Right hindlimb (tissue), 1 donor: Measurements from ENCODE around the gene DMTF1.
"Not testable (repeated sequence)": the region's sequence is repeated elsewhere in the genome, so short reads cannot be mapped to it uniquely, and the experiment has no call there.

Experiments used
- DNase-seq: peaks from one replicate; pipeline ENCODE4 v3.0.0-alpha.2; 2018

DMTF1 gene, protein sequence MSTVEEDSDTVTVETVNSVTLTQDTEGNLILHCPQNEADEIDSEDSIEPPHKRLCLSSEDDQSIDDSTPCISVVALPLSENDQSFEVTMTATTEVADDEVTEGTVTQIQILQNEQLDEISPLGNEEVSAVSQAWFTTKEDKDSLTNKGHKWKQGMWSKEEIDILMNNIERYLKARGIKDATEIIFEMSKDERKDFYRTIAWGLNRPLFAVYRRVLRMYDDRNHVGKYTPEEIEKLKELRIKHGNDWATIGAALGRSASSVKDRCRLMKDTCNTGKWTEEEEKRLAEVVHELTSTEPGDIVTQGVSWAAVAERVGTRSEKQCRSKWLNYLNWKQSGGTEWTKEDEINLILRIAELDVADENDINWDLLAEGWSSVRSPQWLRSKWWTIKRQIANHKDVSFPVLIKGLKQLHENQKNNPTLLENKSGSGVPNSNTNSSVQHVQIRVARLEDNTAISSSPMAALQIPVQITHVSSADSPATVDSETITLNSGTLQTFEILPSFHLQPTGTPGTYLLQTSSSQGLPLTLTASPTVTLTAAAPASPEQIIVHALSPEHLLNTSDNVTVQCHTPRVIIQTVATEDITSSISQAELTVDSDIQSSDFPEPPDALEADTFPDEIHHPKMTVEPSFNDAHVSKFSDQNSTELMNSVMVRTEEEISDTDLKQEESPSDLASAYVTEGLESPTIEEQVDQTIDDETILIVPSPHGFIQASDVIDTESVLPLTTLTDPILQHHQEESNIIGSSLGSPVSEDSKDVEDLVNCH

DNA sequence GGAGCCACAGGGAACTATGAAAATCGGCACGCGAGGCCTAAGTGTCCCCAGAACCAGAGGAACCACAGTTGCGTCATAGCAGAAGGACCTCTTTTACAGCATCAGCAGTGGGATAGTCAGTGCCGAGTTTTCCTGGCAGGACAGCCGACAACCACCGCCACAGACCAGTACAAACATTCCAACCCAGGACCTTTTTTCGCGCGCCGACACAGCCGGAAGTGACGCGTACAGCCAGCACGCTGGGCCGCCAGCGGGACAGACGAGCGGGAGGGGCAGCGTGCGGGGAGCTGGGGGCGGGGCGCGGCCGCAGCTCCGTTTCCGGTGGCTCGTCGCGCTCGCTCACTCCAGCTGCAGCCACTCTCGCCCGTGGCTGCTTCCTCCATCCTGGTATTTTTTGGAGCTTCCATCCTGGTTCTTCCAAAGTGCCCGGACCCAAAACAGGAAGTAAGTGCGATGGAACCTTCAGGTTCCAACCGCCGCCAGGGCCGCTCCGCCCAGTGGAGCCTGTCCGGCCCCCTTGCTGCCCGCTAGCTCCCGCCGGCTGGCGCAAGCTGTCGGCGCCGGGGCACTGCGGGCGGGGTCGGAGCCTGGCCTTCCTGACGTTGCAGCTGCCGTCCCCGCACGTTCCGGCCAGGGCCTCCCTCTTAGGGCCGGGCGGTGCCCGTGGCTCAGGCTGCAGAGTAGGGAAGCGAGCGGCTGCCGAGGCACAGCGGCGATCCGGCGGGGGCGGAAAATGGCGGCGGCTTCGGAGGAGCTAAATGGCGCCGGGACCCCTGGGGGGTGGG is at the start of gene DMTF1:
Gene DMTF1 (plus strand): TSS at position 342 of the 785 bp plus-strand sequence. CDS start 12,489 bp downstream, outside the sequence.
- DNase-seq, result peak; percentile 97

DNA sequence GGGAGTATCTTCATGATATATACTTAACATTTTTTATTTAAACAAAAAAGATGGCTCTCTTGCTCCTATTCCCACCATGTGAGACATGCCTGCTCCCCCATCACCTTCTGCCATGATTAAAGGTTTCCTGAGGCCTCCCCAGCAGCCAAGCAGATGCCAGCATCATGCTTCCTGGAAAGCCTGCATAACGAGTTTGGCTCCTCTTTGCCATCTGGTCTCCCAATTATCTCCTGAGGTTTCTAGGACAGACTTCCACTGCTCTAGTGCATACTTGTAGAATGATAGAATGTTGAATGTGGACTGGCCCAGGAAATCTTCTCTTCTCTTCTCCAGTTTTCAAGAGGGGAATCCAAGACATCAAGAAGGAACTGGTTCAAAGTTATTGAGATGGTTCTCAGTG is 46.9 kb upstream of the DMTF1 start:
- DNase-seq, result no peak

DNA sequence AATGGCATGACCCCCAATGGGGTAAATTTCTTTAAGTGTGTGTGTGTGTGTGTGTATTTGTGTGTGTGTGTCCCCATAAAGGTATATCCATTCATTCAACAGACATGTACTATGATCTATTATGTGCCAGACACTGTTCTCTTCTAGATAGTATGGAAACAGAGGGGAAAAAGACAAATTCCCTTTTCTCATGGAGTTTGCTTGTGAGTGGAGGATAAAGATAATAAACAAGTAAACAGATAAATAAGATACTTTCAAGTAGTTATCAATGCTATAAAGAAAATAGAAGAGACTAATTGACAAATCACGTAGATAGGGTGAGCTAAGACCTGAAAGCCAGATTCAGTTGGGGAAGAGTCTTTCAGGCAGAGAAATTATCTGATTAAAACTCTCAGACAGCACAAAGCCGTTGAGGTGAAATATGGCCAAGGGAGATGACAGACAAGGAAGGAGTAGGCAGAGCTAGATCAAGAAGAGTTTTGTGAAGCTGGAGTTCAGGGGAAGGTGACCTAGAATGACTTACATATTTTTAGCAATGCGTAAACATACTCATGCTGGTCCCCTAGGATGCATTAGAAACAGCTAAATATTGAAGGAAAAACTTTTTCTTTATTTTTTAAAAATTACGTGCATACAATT is 45.2 kb upstream of the DMTF1 start:
- no peak for DNase-seq

DNA sequence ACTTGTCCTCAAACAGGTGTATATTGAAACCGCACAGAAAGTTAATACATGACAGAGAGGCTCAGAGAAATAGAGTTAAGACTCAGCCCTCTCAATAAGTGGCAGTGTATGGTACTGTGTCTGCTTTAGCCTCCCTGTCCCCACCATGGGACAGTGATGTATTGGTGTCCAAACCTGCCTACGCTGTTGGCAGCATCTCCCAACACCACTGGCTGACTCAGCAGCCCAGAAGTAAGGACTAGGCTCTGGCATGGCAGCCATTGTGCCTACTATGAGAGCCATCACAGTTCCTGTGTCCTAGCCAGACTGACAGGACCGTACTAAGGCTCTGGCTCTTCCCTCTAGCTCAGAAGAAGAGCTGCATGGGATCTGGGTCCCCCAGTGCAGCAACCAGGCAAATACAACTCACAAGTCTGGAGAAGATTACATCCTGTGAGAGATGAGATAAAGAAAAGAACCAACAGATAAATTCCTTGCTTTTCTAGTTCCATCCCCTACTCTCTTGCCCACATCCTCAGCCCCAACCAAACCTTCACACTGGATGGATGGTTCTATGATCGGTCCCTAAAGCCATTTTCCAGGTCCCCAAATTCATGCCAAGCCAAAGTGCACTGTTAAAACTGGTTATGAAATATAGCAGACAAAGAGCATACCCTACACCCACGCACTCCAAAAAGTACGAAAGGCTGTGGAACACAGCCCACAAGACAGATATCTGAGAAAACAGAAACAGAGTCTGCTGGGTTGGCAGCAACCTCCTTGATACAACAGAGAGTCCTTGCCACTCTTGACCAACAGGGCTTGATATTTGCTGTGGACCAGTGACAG is 44.1 kb upstream of the DMTF1 start:
- DNase-seq, result no peak

DNA sequence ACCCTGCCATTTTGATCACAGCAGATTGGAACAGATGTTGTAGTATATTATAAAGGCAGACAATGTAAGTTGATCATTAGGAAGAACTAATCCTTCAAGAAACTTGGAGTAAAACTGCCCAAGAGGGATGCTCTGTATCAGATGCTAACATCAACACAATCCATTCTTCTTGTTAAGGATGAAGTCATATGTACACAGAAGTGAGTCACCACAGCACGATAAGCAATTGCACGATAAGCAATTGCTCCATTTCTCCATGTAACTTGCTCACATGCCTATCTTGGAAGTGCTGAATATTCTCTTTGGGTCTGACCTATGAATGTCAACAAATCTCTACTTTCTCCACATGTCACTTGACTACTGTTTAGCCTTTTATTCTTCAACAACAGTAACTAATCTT is 41.5 kb upstream of the DMTF1 start:
- DNase-seq, result no peak

DNA sequence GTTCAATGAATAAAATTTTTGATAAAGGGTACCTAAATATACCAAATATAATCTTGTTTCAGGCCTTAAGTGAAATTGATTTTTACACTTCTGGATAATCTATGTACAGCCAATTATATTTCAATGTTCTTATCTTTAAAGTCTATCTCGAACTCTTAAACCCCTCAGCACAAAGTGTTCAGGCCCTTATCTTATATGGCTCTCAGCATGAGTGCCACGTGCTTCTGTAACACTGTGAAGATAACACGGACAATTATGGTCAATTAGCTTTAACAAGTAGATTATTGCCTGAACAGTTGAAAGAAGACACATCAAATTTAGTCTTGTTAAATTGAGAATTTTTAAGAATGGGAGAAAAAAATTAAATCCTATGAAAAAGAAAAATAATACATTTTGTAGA is 40.4 kb upstream of the DMTF1 start:
- DNase-seq, result no peak

DNA sequence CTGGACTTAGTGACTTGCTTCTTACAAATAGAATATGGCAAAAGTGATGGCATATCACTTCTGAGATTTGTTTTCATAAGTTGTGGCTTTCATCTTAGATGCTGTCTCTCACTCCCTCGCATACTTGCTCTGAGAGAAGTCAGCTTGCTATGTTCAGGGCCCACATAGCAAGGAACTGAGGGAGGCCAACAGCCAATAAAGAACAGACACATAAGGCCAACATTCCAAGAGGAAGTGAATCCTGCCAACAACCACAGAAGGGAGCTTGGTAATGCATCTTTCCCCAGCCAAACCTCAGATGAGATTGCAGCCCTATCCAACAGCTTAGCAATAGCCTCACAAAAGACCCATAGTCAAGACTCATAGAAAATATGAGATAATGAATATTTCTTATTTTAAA is 39.2 kb upstream of the DMTF1 start:
- DNase-seq, result peak; percentile 22

DNA sequence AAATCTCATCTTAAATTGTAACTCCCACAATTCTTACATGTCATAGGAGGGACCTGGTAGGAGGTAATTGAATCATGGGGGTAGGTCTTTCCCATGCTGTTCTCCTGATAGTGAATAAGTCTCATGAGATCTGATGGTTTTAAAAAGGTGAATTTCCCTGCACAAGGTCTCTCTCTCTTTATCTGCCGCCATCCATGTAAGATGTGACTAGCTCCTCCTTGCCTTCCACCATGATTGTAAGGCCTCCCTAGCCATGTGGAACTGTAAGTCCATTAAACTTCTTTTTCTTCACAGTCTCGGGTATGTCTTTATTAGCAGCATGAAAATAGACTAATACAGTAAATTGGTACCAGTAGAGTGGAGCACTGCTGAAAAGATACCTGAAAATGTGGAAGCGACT is 38.3 kb upstream of the DMTF1 start:
- not testable (repeated sequence) for DNase-seq

DNA sequence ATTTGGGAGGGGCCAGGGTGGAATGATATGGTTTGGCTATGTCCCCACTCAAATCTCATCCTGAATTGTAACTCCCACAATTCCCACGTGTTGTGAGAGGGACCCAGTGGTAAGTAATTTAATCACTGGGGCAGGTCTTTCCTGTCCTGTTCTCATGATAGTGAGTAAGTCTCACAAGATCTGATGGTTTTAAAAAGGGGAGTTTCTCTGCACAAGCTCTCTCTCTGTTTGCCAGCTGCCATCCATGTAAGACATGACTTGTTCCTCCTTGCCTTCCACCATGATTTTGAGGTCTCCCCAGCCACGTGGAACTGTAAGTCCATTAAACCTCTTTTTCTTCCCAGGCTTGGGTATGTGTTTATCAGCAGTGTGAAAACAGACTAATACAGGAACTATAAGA is 36.5 kb upstream of the DMTF1 start:
- DNase-seq, result not testable (repeated sequence)

DNA sequence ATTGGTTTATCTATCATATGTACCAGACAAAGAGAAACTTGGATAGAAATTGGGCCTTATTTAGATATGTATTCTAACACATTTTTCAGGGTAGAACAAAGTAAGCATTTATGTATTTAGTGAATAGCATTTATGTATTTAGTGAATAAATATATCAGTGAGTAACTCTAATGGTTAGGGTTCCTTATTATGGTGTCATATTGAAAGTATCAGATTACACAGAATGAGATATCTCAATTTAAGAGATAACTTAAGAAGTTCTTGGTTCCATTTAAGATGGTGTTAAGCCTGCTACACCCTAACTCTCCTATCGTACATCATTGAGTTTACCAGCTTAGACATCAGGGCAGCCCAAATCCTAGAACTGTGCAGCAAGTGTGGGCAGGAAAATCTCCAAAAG is 35.9 kb upstream of the DMTF1 start:
- no peak for DNase-seq

DNA sequence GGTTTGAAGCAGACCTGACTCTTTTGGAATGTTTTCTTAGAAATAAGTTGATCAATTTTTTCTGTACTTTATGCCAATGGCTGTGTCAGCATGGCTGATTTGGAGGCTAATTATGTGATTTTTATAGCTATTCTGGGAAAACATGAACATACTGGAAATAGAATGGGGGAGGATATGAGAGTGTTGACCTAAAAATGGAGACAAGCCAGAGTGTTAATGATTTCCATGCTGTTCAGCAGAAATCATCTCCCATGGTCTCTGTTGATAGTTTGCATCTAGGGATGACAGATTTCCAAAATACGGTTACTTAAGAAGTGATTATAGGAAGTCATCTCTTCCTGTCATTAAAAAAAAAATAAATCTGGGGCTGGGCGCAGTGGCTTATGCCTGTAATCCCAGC is 32.7 kb upstream of the DMTF1 start:
- no peak for DNase-seq

DNA sequence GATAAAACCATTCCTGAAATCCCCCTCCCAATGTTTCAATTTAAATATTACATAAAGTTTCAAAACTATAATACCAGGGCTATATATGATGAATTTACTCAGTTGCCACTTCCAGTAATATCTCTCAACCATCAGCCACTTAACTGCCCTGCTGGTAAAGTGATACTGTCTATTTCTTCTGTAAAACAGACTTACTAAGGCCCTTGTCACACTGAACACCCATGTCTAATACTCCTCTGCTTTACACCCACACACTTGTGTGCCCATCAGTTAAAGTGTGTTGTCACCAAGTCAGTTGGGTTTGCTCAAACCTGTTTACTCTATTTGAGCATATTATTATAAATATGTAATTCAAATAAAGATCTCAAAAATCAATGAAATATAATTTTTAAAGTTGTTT is 29.1 kb upstream of the DMTF1 start:
- no peak for DNase-seq

DNA sequence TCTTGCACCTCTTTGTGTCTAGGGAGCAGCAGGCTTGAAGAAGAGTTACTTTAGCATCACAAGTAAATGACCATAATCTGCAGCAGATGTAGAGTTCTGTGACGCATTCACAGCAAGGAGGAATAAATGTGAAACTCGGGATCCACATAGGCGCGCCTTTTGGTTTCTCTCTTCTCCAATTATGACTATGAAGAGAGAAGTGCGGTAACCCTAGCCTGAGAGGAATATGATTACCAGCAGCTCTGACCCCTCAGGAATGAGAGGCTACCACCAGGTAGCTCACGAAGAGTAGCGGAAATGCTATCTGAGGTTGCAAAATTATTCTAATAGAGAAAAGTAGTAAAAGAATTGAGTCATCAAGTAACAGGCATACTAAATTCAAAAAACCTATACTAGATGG is 25.2 kb upstream of the DMTF1 start:
- DNase-seq, result no peak

DNA sequence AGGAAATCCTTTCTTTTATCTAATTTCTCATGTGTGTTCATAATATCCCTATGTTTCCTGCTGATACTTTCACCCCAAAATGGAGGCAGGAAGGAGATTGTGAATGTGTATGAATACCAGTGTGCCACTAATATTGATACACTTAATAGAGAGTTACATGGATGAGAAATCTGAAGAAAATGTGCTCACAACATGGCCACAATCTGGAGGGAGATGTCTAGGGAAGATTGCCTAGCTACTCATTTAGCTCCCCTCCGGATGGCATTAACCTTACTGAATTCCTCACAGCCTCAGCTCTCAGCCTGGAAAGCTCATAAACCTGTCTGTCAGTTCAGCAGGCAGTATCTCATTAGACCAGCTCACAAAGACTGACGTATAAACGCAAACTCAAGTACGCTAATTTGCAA is 23.4 kb upstream of the DMTF1 start:
- DNase-seq, result no peak

DNA sequence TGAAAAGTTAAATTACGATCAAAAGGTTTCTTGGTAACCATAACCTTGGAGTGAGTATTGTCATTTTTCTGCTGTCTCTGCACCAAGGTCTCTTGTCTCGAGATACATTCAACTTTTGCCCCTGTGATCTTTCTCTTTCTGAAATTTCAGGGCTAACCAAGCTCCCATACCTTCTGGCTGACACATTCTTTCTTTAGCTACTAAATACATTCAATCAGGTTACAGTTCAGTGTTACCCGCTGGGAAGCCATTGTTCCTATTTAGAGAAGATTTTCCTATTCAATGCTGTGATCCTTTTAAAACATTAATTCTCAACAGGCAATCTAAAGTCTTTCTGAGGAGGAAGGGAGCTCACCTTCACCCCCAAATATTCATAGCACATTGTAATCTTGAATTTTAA is 22.9 kb upstream of the DMTF1 start:
- no peak for DNase-seq

DNA sequence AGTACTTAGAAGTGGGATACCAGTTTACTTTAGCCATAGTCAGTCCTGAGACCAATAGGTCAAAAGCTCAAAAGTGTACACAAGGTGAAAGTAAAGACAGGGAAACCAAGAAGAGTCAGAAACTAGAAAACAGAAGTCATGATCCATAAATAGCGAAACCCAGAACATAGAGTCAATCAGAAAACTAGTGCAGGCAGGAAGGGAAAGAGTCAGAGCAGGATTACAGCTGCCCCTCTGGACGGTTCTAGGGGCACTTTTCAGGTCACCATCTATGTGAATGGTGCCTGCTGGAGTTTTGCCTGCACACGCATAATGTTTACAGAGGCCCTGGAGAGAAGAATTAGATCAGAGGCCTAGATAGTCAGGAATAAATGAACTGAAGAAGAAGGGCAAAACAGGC is 22.4 kb upstream of the DMTF1 start:
- DNase-seq, result no peak

DNA sequence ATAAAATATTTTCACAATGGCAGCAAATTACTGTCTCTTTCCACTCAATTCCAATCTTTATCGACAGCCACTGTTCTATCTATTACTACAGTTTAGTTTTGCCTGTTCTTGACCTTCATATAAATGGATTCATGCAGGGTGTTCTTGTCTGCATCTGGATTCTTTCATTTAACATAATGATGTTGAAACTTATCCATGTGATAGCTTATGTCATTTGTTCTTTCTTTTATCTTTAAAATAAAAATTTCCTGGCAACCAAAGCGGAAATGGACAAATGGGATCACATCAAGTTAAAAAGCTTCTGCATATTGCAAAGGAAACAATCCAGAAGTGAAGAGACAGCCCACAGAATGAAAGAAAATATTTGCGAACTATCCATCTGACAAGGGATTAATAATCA is 20.5 kb upstream of the DMTF1 start:
- DNase-seq, result no peak

DNA sequence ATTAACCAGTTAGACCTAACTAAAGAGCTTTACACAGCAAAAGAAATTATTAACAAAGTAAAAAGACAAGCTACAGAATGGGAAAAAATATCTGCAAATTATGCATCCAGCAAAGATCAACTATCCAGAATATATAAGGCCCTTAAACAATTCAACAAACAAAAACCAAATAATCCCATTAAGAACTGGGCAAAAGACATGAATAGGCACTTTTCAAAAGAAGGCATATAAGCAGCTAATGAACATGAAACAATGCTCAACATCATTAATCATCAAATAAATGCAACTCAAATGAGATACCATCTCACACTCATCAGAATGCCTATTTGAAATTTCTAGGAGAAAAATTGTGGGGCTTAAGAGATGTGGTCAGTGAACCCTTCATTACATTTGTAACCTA is 15.0 kb upstream of the DMTF1 start:
- DNase-seq, result no peak

DNA sequence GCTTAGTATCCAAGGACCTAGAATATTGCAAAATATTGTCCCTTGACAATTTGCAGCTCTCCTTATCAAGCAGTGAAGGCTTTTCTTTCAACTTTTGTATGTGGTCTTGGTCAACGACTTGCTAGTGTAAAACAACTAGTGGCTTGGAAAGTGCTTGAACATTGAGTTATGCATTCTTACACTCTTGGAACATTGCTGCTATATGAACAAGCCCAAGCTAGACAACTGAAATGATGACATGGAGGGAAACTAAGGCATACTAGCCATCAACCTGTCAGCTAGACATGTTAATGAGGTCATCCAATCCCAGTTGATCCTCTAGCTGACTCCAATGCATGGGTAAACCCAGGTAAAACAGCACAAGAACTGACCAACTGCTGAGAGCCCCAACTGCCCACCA is 12.7 kb upstream of the DMTF1 start:
- no peak for DNase-seq

DNA sequence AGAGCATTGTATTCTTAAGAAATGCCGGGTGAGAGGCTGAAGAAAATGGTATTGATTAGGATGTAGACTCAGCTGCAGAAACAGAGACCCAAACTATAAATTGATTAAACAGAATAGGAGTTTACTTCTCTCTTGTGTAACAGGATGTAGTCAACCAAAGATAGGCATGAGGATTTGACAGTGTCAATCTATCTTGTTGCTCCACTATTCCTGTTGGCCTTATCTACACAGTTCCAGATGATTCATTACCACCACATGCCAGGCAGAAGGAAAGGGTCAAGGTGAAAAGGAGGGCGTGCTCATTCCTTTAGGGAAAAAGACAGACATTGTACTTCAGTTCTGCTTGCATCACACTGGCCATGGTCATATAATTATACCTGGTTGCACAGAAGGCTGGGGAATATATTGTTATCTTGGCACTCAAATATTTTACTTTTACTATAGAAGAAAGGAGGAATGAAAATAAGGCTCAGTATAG is 11.9 kb upstream of the DMTF1 start:
- no peak for DNase-seq

DNA sequence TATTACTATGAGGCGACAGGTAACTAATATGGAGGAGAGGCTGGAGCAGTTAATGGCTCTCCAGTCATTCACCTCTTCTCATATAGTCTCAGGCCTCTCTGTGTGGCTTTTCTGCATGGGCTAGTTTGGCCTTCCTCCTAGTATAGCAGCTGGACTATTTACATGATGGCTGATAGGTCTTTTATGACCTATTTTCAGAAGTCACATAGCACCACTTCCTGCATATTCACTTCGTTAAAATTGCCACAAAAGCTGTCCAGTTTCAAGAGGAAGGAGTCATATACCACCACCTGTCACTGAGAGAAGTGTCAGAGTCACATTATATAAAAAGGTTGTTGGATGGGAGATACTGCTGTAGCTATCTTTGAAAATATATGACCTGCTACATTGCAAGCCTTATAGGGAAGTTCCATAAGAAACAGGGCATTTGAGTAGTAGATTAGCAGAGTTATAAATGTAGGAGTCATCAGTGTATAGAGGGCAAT is 8.0 kb upstream of the DMTF1 start:
- no peak for DNase-seq
